Endothelial cell (in vitro differentiated cells): Measurements from ENCODE around the gene AP2A2. TPM values are rescaled to one million over a fixed set of nuclear protein-coding genes. Genes with fewer than 3 reads are reported as not detected.

Experiments used
- DNase-seq: peaks from one replicate; pipeline ENCODE4 v3.0.0; 2021; ENCODE audit warnings: low spot score
- H3K27ac Mint-ChIP-seq: one replicate; pipeline ENCODE4 v1.8.0; 2021; ENCODE audit warnings: mixed read lengths, inconsistent platforms; ENCODE audit not compliant: unreplicated experiment
- H3K27me3 Mint-ChIP-seq: one replicate; pipeline ENCODE4 v1.8.0; 2021; ENCODE audit warnings: mild to moderate bottlenecking, moderate library complexity, mixed read lengths, inconsistent platforms; ENCODE audit not compliant: unreplicated experiment
- H3K36me3 Mint-ChIP-seq: one replicate; pipeline ENCODE4 v1.8.0; 2021; ENCODE audit warnings: mild to moderate bottlenecking, low read depth, mixed read lengths, inconsistent platforms; ENCODE audit not compliant: unreplicated experiment
- H3K4me1 Mint-ChIP-seq: one replicate; pipeline ENCODE4 v1.8.0; 2021; ENCODE audit warnings: mild to moderate bottlenecking, mixed read lengths, inconsistent platforms; ENCODE audit not compliant: unreplicated experiment
- H3K4me3 Mint-ChIP-seq: one replicate; pipeline ENCODE4 v1.8.0; 2021; ENCODE audit warnings: mild to moderate bottlenecking, mixed read lengths, inconsistent platforms; ENCODE audit not compliant: unreplicated experiment
- H3K9me3 Mint-ChIP-seq: one replicate; pipeline ENCODE4 v1.8.0; 2021; ENCODE audit warnings: mixed read lengths, inconsistent platforms; ENCODE audit not compliant: unreplicated experiment
- total RNA-seq: library from RNA; stranded (reverse); fragmentation: NEBNext Ultra II Directional; extraction: Animal tissue kit (Norgen Biotek cat#: 25700); gene quantifications from one replicate; pipeline ENCODE4 v1.2.1, GENCODE V29; 2021; ENCODE audit not compliant: unreplicated experiment
- TF ChIP-seq, protein P1 (sequence below): fragments of 200-600 bp; sonication (generic); IDR thresholded peaks from one replicate; pipeline ENCODE4 v1.5.0; 2021; ENCODE audit warnings: antibody characterized with exemption; ENCODE audit not compliant: unreplicated experiment

Gene AP2A2
- total RNA-seq, 1 donor from 2014 or later: 287 TPM

DNA sequence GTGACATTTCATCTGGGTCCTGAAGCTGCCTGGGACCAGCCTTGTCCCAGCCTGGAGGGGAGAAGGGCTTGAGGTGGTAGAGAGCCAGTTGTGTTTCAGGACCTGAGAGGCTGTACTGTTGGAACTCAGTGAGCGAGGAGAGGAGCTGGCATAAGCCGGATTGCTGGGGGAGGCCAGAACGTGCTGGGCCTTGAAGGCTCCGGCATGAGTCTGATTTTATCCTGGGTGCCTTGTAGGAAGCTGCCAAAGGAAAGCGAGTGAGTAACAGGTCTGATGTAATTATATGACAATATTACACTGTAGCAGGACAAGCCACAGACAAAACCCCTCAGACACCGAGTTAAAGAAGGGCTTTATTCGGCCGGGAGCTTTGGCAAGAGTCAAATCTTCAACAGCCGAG lies 17.2 kb downstream of the AP2A2 start:
- TF ChIP-seq, protein P1, sequence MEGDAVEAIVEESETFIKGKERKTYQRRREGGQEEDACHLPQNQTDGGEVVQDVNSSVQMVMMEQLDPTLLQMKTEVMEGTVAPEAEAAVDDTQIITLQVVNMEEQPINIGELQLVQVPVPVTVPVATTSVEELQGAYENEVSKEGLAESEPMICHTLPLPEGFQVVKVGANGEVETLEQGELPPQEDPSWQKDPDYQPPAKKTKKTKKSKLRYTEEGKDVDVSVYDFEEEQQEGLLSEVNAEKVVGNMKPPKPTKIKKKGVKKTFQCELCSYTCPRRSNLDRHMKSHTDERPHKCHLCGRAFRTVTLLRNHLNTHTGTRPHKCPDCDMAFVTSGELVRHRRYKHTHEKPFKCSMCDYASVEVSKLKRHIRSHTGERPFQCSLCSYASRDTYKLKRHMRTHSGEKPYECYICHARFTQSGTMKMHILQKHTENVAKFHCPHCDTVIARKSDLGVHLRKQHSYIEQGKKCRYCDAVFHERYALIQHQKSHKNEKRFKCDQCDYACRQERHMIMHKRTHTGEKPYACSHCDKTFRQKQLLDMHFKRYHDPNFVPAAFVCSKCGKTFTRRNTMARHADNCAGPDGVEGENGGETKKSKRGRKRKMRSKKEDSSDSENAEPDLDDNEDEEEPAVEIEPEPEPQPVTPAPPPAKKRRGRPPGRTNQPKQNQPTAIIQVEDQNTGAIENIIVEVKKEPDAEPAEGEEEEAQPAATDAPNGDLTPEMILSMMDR: no peak
- no peak for DNase-seq
- Mint-ChIP-seq H3K9me3 (no peaks in the 10 kb centered on the region), H3K4me1 (peaks cover 64% of the 10 kb centered on the region), H3K4me3 (peak overlapping the region; percentile 89), H3K27me3 (peaks cover 12% of the 10 kb centered on the region), H3K36me3 (peaks cover 47% of the 10 kb centered on the region), H3K27ac (peak overlapping the region; percentile 80)

DNA sequence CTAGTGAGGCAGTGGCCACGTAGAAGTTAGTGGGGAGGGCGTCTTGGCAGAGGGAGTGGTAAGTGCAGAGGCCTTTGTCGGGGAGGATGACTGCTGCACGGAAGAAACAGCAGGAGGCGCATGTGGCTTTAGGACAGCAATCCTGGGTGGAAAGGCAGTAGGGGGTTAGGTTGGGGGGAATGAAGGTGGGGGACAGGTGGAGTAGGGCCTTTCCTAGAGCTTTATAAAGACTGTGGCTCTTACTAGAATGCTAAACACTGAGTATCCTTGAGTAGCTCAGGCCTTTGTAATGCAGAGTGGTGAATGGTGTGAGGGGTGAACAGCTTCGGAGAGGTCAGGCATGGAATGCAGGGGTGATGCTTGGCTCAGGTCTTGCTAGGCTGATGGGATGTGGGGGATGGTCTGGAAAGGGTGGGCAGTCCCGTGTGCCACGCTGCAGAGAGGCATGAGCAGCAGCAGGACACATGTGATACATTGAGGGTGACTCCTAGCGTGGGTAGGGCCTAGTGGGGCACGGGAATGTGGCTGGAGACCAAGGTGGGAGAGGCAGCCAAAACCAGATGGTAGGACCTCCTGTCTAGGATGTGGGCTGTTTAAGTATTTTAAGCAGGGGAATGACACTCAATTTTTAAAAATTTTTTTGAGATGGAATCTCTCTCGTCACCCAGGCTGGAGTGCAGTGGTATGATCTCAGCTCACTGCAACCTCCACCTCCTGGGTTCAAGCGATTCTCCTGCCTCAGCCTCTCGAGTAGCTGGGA lies 19.2 kb downstream of the AP2A2 start:
- no peak for DNase-seq
- H3K4me3 Mint-ChIP-seq: peak overlapping the region; percentile 72
- H3K27ac Mint-ChIP-seq: peak overlapping the region; percentile 67
- H3K36me3 Mint-ChIP-seq: peaks cover 57% of the 10 kb centered on the region
- no peaks in the 10 kb centered on the region for H3K9me3 Mint-ChIP-seq
- peaks cover 10% of the 10 kb centered on the region for H3K27me3 Mint-ChIP-seq
- H3K4me1 Mint-ChIP-seq: peaks cover 49% of the 10 kb centered on the region
- TF ChIP-seq, protein P1: no peak

DNA sequence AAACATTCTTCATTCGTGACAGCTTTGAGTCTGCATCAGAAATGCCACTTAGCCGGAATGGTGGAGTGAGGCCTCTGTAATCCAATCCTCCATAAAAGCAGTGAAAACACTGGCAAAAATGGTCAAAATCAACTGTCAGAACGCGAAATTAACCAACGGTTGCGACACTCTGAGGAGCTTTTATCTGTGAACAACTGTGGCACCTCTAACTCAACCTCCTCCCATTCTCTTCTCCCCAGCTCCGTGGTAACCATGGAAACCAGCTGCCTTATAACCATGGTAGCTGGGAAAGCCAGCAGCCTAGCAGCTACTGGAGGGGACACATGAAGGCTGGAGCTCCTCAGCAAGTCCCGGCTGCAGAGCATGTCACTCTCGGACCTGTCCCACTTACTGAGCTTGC lies 20.3 kb downstream of the AP2A2 start:
- peaks cover 39% of the 10 kb centered on the region for H3K4me1 Mint-ChIP-seq
- H3K36me3 Mint-ChIP-seq: peaks cover 59% of the 10 kb centered on the region
- DNase-seq: no peak
- H3K27ac Mint-ChIP-seq: peak overlapping the region; percentile 54
- TF ChIP-seq, protein P1: no peak
- peaks cover 10% of the 10 kb centered on the region for H3K27me3 Mint-ChIP-seq
- no peaks in the 10 kb centered on the region for H3K9me3 Mint-ChIP-seq
- H3K4me3 Mint-ChIP-seq: peak overlapping the region; percentile 8

DNA sequence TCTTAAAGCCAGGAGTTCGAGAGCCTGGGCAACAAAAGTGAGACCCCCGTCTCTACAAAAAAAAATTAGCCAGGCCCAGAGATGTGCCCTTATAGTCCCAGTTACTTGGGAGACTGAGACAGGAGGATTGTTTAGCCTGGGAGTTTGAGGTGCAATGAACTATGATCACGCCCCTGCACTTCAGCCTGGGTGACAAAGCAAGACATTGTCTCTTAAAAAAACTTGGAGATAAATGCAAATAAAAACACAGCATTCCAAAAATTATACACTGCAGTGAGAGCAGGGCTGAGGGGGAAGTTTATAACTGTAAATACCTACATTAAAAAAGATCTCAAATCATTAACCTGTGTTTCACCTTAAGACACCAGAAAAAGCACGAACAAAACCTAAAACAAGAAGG lies 22.1 kb downstream of the AP2A2 start:
- H3K27me3 Mint-ChIP-seq: peaks cover 7% of the 10 kb centered on the region
- TF ChIP-seq, protein P1: no peak
- H3K27ac Mint-ChIP-seq: no peak overlapping the region
- H3K36me3 Mint-ChIP-seq: peaks cover 53% of the 10 kb centered on the region
- peaks cover 34% of the 10 kb centered on the region for H3K4me1 Mint-ChIP-seq
- peak overlapping the region; percentile 25 for H3K4me3 Mint-ChIP-seq
- DNase-seq: no peak
- no peaks in the 10 kb centered on the region for H3K9me3 Mint-ChIP-seq

DNA sequence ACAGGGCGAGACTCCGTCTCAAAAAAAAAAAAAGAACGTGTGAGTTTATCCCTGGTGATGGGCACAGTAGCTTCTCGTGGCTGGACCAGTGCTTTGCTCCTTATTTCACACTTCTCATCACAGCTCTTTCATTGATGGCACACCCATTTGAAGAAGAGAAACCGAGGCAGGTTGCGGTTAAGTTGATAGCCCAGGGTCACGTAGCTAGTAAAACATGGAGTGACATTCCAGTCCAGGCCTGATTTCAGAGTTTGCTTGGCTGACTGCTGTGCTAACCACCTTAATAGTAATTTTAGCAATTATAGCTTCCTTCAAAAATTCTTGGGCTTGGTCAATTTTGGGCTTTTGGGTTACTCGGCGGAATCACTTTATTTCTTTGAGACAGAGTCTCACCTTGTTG lies 25.8 kb downstream of the AP2A2 start:
- TF ChIP-seq, protein P1: no peak
- peaks cover 43% of the 10 kb centered on the region for H3K36me3 Mint-ChIP-seq
- H3K27me3 Mint-ChIP-seq: peaks cover 7% of the 10 kb centered on the region
- no peaks in the 10 kb centered on the region for H3K9me3 Mint-ChIP-seq
- H3K27ac Mint-ChIP-seq: no peak overlapping the region
- no peak overlapping the region for H3K4me3 Mint-ChIP-seq
- no peak for DNase-seq
- H3K4me1 Mint-ChIP-seq: peaks cover 28% of the 10 kb centered on the region
